PC-9 (cell line): ENCODE results near the gene ARSG.

Experiments
- EZH2 ChIP-seq: fragments of 200-600 bp; sonication (generic); IDR thresholded peaks from 2 replicates; pipeline ENCODE4 v1.8.0; 2017; ENCODE audit warnings: antibody characterized with exemption, low read depth
- TF ChIP-seq, protein P1 (sequence below): fragments of 200-600 bp; sonication (generic); conservative IDR thresholded peaks from 2 replicates; pipeline ENCODE4 v1.6.1; 2017; ENCODE audit warnings: mixed run types, antibody characterized with exemption, mild to moderate bottlenecking, moderate library complexity

DNA sequence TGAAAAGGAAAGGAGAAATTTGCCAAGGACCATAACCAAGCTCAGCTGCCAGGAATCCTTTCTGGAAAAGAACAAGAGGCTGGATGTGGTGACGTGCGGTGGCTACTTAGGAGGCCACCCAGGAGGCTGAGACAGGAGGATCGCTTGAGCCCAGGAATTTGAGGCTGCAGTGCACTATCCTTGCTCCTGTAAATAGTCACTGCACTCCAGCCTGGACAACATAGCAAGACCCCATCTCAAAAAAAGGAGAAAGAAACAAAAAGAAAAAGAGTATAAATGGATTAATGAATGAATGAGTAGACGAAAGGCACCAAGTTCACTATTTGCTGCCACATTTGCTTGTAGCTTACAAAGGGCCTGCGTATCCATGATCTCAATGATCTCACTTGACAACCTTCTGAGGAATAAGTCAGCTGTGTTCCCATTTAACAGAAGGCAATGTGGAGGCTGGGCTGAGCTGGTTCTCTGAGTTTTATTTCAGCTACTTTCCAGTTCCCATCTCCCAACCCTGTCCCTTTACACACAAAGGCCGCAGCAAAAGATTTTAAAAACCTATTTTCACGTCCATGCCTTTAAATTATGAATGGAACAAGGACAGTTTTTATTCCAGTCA lies 29.8 kb downstream of the ARSG start:
- TF ChIP-seq, protein P1, sequence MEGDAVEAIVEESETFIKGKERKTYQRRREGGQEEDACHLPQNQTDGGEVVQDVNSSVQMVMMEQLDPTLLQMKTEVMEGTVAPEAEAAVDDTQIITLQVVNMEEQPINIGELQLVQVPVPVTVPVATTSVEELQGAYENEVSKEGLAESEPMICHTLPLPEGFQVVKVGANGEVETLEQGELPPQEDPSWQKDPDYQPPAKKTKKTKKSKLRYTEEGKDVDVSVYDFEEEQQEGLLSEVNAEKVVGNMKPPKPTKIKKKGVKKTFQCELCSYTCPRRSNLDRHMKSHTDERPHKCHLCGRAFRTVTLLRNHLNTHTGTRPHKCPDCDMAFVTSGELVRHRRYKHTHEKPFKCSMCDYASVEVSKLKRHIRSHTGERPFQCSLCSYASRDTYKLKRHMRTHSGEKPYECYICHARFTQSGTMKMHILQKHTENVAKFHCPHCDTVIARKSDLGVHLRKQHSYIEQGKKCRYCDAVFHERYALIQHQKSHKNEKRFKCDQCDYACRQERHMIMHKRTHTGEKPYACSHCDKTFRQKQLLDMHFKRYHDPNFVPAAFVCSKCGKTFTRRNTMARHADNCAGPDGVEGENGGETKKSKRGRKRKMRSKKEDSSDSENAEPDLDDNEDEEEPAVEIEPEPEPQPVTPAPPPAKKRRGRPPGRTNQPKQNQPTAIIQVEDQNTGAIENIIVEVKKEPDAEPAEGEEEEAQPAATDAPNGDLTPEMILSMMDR = no peak
- TF ChIP-seq EZH2 = no peak
